HepG2 (cell line): ENCODE data around the gene ZNF764. TPM values are rescaled to one million over a fixed set of nuclear protein-coding genes. Genes with fewer than 3 reads are reported as not detected.
A peak's percentile ranks its signal among the peaks of the same experiment; 100 is the strongest.
"Not testable (repeated sequence)": the region's sequence is repeated elsewhere in the genome, so short reads cannot be mapped to it uniquely, and the experiment has no call there.

Source experiments
- CTCF ChIP-seq: sonication (generic); formaldehyde crosslinking; IDR thresholded peaks from 2 replicates; pipeline ENCODE4 v1.5.0; 2020; ENCODE audit warnings: mild to moderate bottlenecking, missing genetic modification reagents, moderate library complexity
- FOXA3 ChIP-seq: IDR thresholded peaks from 2 replicates; pipeline ENCODE4 v1.6.1; 2016; ENCODE audit warnings: missing genetic modification reagents, missing compliant biosample characterization
- FOXP1 ChIP-seq, 2 experiments: fragments of 450-650 bp in 1 of 2; IDR thresholded peaks; 2 replicates each; pipeline ENCODE4 v1.6.1; 2017 to 2018; ENCODE audit warnings: antibody characterized with exemption in 1 of 2
- KLF9 ChIP-seq: IDR thresholded peaks from 2 replicates; pipeline ENCODE4 v1.6.1; 2016; ENCODE audit warnings: low read depth
- MTA1 ChIP-seq: sonication (generic); formaldehyde crosslinking; IDR thresholded peaks from 2 replicates; pipeline ENCODE4 v1.4.0; 2020; ENCODE audit warnings: missing genetic modification reagents, mild to moderate bottlenecking, borderline replicate concordance
- SAFB2 ChIP-seq: sonication (generic); formaldehyde crosslinking; IDR thresholded peaks from 2 replicates; pipeline ENCODE4 v1.5.1; 2020; ENCODE audit warnings: missing genetic modification reagents, low read depth, mild to moderate bottlenecking, borderline replicate concordance
- SIX1 ChIP-seq: sonication (generic); formaldehyde crosslinking; IDR thresholded peaks from 2 replicates; pipeline ENCODE4 v1.4.0; 2020; ENCODE audit warnings: missing genetic modification reagents, borderline replicate concordance
- SP4 ChIP-seq: sonication (generic); formaldehyde crosslinking; IDR thresholded peaks from 2 replicates; pipeline ENCODE4 v1.8.1; 2023; ENCODE audit warnings: mild to moderate bottlenecking, missing genetic modification reagents
- ZNF121 ChIP-seq: sonication (generic); formaldehyde crosslinking; IDR thresholded peaks from 2 replicates; pipeline ENCODE4 v1.5.0; 2020; ENCODE audit warnings: mild to moderate bottlenecking, missing genetic modification reagents
- ZNF292 ChIP-seq: sonication (generic); formaldehyde crosslinking; IDR thresholded peaks from 2 replicates; pipeline ENCODE4 v1.8.1; 2022; ENCODE audit warnings: mild to moderate bottlenecking, low read depth, missing genetic modification reagents, borderline replicate concordance
- ZNF317 ChIP-seq: sonication (generic); formaldehyde crosslinking; IDR thresholded peaks from 2 replicates; pipeline ENCODE4 v1.5.0; 2020; ENCODE audit warnings: mild to moderate bottlenecking, missing genetic modification reagents
- ZNF629 ChIP-seq: sonication (generic); formaldehyde crosslinking; conservative IDR thresholded peaks from 2 replicates; pipeline ENCODE4 v1.5.0; 2020; ENCODE audit warnings: missing genetic modification reagents
- ZNF878 ChIP-seq: sonication (generic); formaldehyde crosslinking; IDR thresholded peaks from 2 replicates; pipeline ENCODE4 v1.8.1; 2023; ENCODE audit warnings: mild to moderate bottlenecking, missing genetic modification reagents, moderate library complexity
- polyA plus RNA-seq, 8 experiments: library from polyadenylated mRNA; depleted of rRNA in 3 of 8; stranded (reverse) in 7 of 8; unstranded in 1 of 8; fragments of >200 nt; fragmentation: Illumina TruSeq in 4 of 8; extraction: Trizol in 4 of 8; gene quantifications; 2 replicates each; pipeline versions ENCODE4 v1.2.1 to v1.2.3, GENCODE V29; 2011 to 2016; ENCODE audit warnings: low read depth in 4 of 8, missing spikeins in 1 of 8, mixed read lengths in 1 of 8; ENCODE audit not compliant: insufficient read depth in 1 of 8
- total RNA-seq, 5 experiments: library from RNA; depleted of rRNA; stranded (reverse); fragments of >200 nt; fragmentation: Illumina TruSeq; extraction: Trizol; gene quantifications; 2 replicates each; pipeline ENCODE4 v1.2.3, GENCODE V29; 2016; ENCODE audit warnings: low read depth in 1 of 5
- TF ChIP-seq, protein P1 (sequence below): sonication (generic); formaldehyde crosslinking; conservative IDR thresholded peaks from 2 replicates; pipeline ENCODE4 v1.4.0; 2020; ENCODE audit warnings: mild to moderate bottlenecking, missing genetic modification reagents, moderate library complexity
- TF ChIP-seq, protein P2 (sequence below): sonication (generic); formaldehyde crosslinking; IDR thresholded peaks from 2 replicates; pipeline ENCODE4 v1.5.1; 2020; ENCODE audit warnings: mild to moderate bottlenecking, missing genetic modification reagents, borderline replicate concordance
- TF ChIP-seq, protein P3 (sequence below): sonication (generic); formaldehyde crosslinking; IDR thresholded peaks from 2 replicates; pipeline ENCODE4 v1.8.0; 2022; ENCODE audit warnings: mild to moderate bottlenecking, missing genetic modification reagents; ENCODE audit not compliant: insufficient replicate concordance

Gene ZNF764
- total and polyA plus RNA-seq, 2 of the 13 experiments (the other 11 are each of a cell fraction or from before 2014, with no cell fraction given): 4.1 to 9.1 TPM

- peak; percentile 37 for TF ChIP-seq CTCF (CRISPR knock-in tag)
- peak; percentile 40; the same call in 1 of the 2 replicates for TF ChIP-seq ZNF629 (CRISPR knock-in tag)
- TF ChIP-seq FOXA3 (CRISPR knock-in tag): peak; percentile 77
- TF ChIP-seq FOXP1 (IDR thresholded peaks at IDR 0.05): not testable (repeated sequence)
- TF ChIP-seq FOXP1 (CRISPR knock-in tag; IDR thresholded peaks at IDR 0.05): peak; percentile 66; the same call in 1 of the 2 replicates
- TF ChIP-seq ZNF292 (CRISPR knock-in tag): peak; percentile 91
- TF ChIP-seq MTA1: peak; percentile 20; the same call in 1 of the 2 replicates
- TF ChIP-seq, protein P1, sequence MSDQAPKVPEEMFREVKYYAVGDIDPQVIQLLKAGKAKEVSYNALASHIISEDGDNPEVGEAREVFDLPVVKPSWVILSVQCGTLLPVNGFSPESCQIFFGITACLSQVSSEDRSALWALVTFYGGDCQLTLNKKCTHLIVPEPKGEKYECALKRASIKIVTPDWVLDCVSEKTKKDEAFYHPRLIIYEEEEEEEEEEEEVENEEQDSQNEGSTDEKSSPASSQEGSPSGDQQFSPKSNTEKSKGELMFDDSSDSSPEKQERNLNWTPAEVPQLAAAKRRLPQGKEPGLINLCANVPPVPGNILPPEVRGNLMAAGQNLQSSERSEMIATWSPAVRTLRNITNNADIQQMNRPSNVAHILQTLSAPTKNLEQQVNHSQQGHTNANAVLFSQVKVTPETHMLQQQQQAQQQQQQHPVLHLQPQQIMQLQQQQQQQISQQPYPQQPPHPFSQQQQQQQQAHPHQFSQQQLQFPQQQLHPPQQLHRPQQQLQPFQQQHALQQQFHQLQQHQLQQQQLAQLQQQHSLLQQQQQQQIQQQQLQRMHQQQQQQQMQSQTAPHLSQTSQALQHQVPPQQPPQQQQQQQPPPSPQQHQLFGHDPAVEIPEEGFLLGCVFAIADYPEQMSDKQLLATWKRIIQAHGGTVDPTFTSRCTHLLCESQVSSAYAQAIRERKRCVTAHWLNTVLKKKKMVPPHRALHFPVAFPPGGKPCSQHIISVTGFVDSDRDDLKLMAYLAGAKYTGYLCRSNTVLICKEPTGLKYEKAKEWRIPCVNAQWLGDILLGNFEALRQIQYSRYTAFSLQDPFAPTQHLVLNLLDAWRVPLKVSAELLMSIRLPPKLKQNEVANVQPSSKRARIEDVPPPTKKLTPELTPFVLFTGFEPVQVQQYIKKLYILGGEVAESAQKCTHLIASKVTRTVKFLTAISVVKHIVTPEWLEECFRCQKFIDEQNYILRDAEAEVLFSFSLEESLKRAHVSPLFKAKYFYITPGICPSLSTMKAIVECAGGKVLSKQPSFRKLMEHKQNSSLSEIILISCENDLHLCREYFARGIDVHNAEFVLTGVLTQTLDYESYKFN (CRISPR knock-in tag): peak; percentile 96
- TF ChIP-seq SAFB2 (CRISPR knock-in tag): peak; percentile 58; the same call in 1 of the 2 replicates
- TF ChIP-seq ZNF878 (CRISPR knock-in tag): 0 out of 2 replicates have a peak, but pooled peaks have one; percentile 58
- TF ChIP-seq, protein P2, sequence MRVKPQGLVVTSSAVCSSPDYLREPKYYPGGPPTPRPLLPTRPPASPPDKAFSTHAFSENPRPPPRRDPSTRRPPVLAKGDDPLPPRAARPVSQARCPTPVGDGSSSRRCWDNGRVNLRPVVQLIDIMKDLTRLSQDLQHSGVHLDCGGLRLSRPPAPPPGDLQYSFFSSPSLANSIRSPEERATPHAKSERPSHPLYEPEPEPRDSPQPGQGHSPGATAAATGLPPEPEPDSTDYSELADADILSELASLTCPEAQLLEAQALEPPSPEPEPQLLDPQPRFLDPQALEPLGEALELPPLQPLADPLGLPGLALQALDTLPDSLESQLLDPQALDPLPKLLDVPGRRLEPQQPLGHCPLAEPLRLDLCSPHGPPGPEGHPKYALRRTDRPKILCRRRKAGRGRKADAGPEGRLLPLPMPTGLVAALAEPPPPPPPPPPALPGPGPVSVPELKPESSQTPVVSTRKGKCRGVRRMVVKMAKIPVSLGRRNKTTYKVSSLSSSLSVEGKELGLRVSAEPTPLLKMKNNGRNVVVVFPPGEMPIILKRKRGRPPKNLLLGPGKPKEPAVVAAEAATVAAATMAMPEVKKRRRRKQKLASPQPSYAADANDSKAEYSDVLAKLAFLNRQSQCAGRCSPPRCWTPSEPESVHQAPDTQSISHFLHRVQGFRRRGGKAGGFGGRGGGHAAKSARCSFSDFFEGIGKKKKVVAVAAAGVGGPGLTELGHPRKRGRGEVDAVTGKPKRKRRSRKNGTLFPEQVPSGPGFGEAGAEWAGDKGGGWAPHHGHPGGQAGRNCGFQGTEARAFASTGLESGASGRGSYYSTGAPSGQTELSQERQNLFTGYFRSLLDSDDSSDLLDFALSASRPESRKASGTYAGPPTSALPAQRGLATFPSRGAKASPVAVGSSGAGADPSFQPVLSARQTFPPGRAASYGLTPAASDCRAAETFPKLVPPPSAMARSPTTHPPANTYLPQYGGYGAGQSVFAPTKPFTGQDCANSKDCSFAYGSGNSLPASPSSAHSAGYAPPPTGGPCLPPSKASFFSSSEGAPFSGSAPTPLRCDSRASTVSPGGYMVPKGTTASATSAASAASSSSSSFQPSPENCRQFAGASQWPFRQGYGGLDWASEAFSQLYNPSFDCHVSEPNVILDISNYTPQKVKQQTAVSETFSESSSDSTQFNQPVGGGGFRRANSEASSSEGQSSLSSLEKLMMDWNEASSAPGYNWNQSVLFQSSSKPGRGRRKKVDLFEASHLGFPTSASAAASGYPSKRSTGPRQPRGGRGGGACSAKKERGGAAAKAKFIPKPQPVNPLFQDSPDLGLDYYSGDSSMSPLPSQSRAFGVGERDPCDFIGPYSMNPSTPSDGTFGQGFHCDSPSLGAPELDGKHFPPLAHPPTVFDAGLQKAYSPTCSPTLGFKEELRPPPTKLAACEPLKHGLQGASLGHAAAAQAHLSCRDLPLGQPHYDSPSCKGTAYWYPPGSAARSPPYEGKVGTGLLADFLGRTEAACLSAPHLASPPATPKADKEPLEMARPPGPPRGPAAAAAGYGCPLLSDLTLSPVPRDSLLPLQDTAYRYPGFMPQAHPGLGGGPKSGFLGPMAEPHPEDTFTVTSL: peak; percentile 88
- TF ChIP-seq SIX1 (CRISPR knock-in tag): peak; percentile 62; the same call in 1 of the 2 replicates
- TF ChIP-seq ZNF121 (CRISPR knock-in tag): peak; percentile 99
- TF ChIP-seq KLF9 (CRISPR knock-in tag): 0 out of 2 replicates have a peak, but pooled peaks have one; percentile 71
- TF ChIP-seq, protein P3, sequence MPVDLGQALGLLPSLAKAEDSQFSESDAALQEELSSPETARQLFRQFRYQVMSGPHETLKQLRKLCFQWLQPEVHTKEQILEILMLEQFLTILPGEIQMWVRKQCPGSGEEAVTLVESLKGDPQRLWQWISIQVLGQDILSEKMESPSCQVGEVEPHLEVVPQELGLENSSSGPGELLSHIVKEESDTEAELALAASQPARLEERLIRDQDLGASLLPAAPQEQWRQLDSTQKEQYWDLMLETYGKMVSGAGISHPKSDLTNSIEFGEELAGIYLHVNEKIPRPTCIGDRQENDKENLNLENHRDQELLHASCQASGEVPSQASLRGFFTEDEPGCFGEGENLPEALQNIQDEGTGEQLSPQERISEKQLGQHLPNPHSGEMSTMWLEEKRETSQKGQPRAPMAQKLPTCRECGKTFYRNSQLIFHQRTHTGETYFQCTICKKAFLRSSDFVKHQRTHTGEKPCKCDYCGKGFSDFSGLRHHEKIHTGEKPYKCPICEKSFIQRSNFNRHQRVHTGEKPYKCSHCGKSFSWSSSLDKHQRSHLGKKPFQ: peak; percentile 87
- 0 out of 2 replicates have a peak, but pooled peaks have one; percentile 38 for TF ChIP-seq SP4 (CRISPR knock-in tag)
- peak; percentile 67; the same call in 1 of the 2 replicates for TF ChIP-seq ZNF317 (CRISPR knock-in tag)
These were observed 17.2 kb downstream of the ZNF764 start (continued) for GRCh38 chr16:30540916-30541464.
